Breast epithelium (tissue), 4 donors: ENCODE results near the gene FLNB. TPM values are rescaled to one million over a fixed set of nuclear protein-coding genes. Genes with fewer than 3 reads are reported as not detected.
A peak's percentile ranks its signal among the peaks of the same experiment; 100 is the strongest.

Source experiments
- DNase-seq, 2 donors: peaks; one replicate each; pipeline ENCODE4 v3.0.0-alpha.2; 2019; ENCODE audit warnings: low spot score in 2 of 2
- H3K27ac ChIP-seq, 2 donors: fragments of 200-600 bp; sonication (generic) in 1 of 2; one replicate each; pipeline ENCODE4 v1.5.1; 2016 to 2019; ENCODE audit warnings: mild to moderate bottlenecking in 1 of 2
- H3K27me3 ChIP-seq, 2 donors: fragments of 200-600 bp; sonication (generic) in 1 of 2; one replicate each; pipeline versions ENCODE4 v1.5.1 to v1.6.0; 2017 to 2019; ENCODE audit warnings: control low read depth in 1 of 2, mild to moderate bottlenecking in 1 of 2
- H3K36me3 ChIP-seq: fragments of 200-600 bp; one replicate; pipeline ENCODE4 v1.5.1; 2019
- H3K4me1 ChIP-seq, 2 donors: fragments of 200-600 bp; sonication (generic); one replicate each; pipeline ENCODE4 v1.5.1; 2016 to 2019; ENCODE audit warnings: control low read depth in 1 of 2
- H3K4me3 ChIP-seq, 3 donors: fragments of 200-600 bp; sonication (generic); 1 replicate in 2 of 3; 2 replicates in 1 of 3; pipeline ENCODE4 v1.5.1; 2016 to 2019; ENCODE audit warnings: mild to moderate bottlenecking in 3 of 3, moderate library complexity in 2 of 3
- H3K9me3 ChIP-seq, 2 donors: fragments of 200-600 bp; sonication (generic) in 1 of 2; one replicate each; pipeline ENCODE4 v1.5.1; 2016 to 2019; ENCODE audit warnings: control low read depth in 1 of 2
- CTCF ChIP-seq, 3 donors: fragments of 450-650 bp; IDR thresholded peaks; one replicate each; pipeline ENCODE4 v1.5.1; 2016 to 2017; ENCODE audit warnings: antibody characterized with exemption in 3 of 3, mild to moderate bottlenecking in 3 of 3, moderate library complexity in 3 of 3
- POLR2A ChIP-seq: fragments of 450-650 bp; IDR thresholded peaks from one replicate; pipeline ENCODE4 v1.6.1; 2016; ENCODE audit warnings: antibody characterized with exemption, mild to moderate bottlenecking, moderate library complexity
- POLR2AphosphoS5 ChIP-seq, 3 donors: sonication (generic); formaldehyde crosslinking; IDR thresholded peaks; one replicate each; pipeline ENCODE4 v1.6.1; 2017; ENCODE audit warnings: antibody characterized with exemption in 3 of 3
- intact Hi-C: fragments of 100-400 bp; cut with DNase I; formaldehyde crosslinking; loops from one replicate; pipeline ENCODE4 v1.15.1; 2023; ENCODE audit warnings: low total_unique reads
- total RNA-seq, 3 donors: library from RNA; depleted of rRNA; stranded (reverse); fragments of >200 nt; gene quantifications; one replicate each; pipeline ENCODE4 v1.1.0, GENCODE V29; 2016

FLNB gene
- total RNA-seq, 3 donors from 2014 or later = 40.3 to 242 (median 164) TPM

GRCh38 chr3:57998366-57999283 is 9.6 kb upstream of the FLNB start:
- H3K27ac ChIP-seq = peak overlapping the region; percentile 54 to 58

GRCh38 chr3:57999417-58000115 is 8.7 kb upstream of the FLNB start:
- Histone ChIP-seq H3K27me3 (no peaks in the 10 kb centered on the region), H3K4me3 (no peak overlapping the region), H3K27ac (peak overlapping the region in 1 of 2 donors; percentile 58), H3K36me3 (no peaks in the 10 kb centered on the region), H3K4me1 (peaks cover 0 to 8% of the 10 kb centered on the region in 2 donors), H3K9me3 (no peaks in the 10 kb centered on the region)
- intact Hi-C loops = no loop called here
- TF ChIP-seq POLR2A = no peak
- TF ChIP-seq CTCF (IDR thresholded peaks at IDR 0.05) = no peak
- no peak for TF ChIP-seq POLR2AphosphoS5 (IDR thresholded peaks at IDR 0.05)
- DNase-seq = no peak

More at GRCh38 chr3:57998366-57999283, 9.6 kb upstream of the FLNB start:
- DNase-seq = no peak
- Histone ChIP-seq H3K4me1 (peaks cover 0 to 8% of the 10 kb centered on the region in 2 donors), H3K27me3 (no peaks in the 10 kb centered on the region), H3K36me3 (no peaks in the 10 kb centered on the region), H3K4me3 (peak overlapping the region in 2 of 3 donors; percentile 9 to 25), H3K9me3 (no peaks in the 10 kb centered on the region)
- intact Hi-C loops = no loop called here
- TF ChIP-seq CTCF (IDR thresholded peaks at IDR 0.05) (no peak), POLR2AphosphoS5 (IDR thresholded peaks at IDR 0.05) (no peak), POLR2A (no peak)

- intact Hi-C loops = no loop called here
- H3K27me3 ChIP-seq = no peaks in the 10 kb centered on the region
- H3K4me1 ChIP-seq = peaks cover 0 to 8% of the 10 kb centered on the region in 2 donors
- no peaks in the 10 kb centered on the region for H3K36me3 ChIP-seq
- no peak overlapping the region for H3K4me3 ChIP-seq
- no peak for TF ChIP-seq POLR2A
- no peak for TF ChIP-seq POLR2AphosphoS5 (IDR thresholded peaks at IDR 0.05)
- no peak for TF ChIP-seq CTCF (IDR thresholded peaks at IDR 0.05)
- no peak overlapping the region for H3K27ac ChIP-seq
- H3K9me3 ChIP-seq = no peaks in the 10 kb centered on the region
- DNase-seq = no peak
These were observed 7.7 kb upstream of the FLNB start for GRCh38 chr3:58000306-58001085.

- H3K27me3 ChIP-seq = no peaks in the 10 kb centered on the region
- DNase-seq = no peak
- H3K36me3 ChIP-seq = no peaks in the 10 kb centered on the region
- no peak overlapping the region for H3K4me3 ChIP-seq
- TF ChIP-seq POLR2A (no peak), CTCF (IDR thresholded peaks at IDR 0.05) (no peak), POLR2AphosphoS5 (IDR thresholded peaks at IDR 0.05) (no peak)
- peaks cover 0 to 8% of the 10 kb centered on the region in 2 donors for H3K4me1 ChIP-seq
- intact Hi-C loops = no loop called here
- no peaks in the 10 kb centered on the region for H3K9me3 ChIP-seq
- no peak overlapping the region for H3K27ac ChIP-seq
These were observed 7.1 kb upstream of the FLNB start for GRCh38 chr3:58001086-58001467.
